K562 (cell line): Measurements from ENCODE around the gene TUBGCP6.

Experiments used
- CBX8 ChIP-seq: fragments of 200-600 bp; sonication (generic); IDR thresholded peaks from 2 replicates; pipeline ENCODE4 v1.6.1; 2012; ENCODE audit warnings: borderline replicate concordance, mixed run types, low read depth, mild to moderate bottlenecking, moderate library complexity, mixed read lengths, low read length, control low read depth, inconsistent platforms; ENCODE audit not compliant: poor library complexity, severe bottlenecking; ENCODE audit errors: extremely low read depth
- ZBTB17 ChIP-seq: fragments of 450-650 bp; formaldehyde crosslinking; IDR thresholded peaks from 2 replicates; pipeline ENCODE4 v1.4.0; 2020; ENCODE audit warnings: mild to moderate bottlenecking
- ZNF583 ChIP-seq: fragments of 250-450 bp; sonication (Bioruptor Pico); IDR thresholded peaks from 2 replicates; pipeline ENCODE4 v1.4.0; 2020
- TF ChIP-seq, protein P1 (sequence below), 2 experiments: fragments of 450-650 bp; IDR thresholded peaks; 2 replicates each; pipeline ENCODE4 v1.6.1; 2018; ENCODE audit warnings: mild to moderate bottlenecking in 2 of 2, low read depth in 1 of 2; ENCODE audit not compliant: partially characterized antibody in 2 of 2

DNA sequence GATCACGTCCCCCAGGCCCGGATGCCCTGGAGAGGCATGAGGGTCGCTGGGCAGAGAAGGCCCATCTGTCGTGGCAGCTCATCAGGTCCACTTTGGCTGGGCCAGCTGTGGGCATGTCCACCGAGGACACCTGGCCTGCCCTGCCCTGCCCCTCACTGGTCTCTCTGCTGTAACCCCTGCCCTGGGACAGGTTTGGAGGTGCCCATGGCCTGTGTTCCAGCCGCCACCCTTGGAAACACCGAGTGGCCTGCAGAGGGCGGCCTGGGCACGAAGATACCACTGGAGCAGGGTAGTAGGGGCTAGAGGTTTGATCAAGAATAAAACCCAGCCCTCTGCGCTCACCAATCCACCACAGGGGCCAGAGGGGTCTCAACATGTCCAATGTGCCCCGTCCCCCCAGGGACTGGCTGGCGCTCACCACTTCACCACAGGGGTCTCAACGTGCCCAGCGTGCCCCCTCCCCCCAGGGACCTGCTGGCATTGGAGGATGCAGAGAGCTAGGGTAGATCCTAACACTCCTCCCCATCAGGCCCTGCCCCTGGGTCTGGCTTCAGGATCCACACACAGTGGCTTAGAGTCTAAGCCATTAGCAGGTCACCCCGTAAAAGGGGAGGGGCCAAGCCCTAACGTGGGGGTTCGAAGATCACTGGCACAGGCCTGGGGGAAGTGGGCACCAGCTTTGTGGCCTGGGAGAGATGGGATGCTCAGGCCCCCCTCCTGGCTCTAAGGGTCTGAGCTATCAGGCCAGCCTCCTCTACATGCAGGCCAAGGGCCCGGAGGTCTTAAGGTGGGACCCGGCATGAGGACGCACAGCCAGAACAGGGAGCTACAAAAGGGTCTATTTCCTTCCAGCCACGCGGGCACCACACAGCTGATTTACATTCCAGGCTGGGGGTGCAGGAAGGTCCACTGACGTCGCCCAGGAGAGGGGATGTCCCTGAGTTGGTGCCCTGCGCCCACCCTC lies 7.5 kb upstream of the TUBGCP6 start:
- TF ChIP-seq ZNF583 (no peak), ZBTB17 (CRISPR knock-in tag) (no peak), CBX8 (no peak)
- TF ChIP-seq, protein P1, sequence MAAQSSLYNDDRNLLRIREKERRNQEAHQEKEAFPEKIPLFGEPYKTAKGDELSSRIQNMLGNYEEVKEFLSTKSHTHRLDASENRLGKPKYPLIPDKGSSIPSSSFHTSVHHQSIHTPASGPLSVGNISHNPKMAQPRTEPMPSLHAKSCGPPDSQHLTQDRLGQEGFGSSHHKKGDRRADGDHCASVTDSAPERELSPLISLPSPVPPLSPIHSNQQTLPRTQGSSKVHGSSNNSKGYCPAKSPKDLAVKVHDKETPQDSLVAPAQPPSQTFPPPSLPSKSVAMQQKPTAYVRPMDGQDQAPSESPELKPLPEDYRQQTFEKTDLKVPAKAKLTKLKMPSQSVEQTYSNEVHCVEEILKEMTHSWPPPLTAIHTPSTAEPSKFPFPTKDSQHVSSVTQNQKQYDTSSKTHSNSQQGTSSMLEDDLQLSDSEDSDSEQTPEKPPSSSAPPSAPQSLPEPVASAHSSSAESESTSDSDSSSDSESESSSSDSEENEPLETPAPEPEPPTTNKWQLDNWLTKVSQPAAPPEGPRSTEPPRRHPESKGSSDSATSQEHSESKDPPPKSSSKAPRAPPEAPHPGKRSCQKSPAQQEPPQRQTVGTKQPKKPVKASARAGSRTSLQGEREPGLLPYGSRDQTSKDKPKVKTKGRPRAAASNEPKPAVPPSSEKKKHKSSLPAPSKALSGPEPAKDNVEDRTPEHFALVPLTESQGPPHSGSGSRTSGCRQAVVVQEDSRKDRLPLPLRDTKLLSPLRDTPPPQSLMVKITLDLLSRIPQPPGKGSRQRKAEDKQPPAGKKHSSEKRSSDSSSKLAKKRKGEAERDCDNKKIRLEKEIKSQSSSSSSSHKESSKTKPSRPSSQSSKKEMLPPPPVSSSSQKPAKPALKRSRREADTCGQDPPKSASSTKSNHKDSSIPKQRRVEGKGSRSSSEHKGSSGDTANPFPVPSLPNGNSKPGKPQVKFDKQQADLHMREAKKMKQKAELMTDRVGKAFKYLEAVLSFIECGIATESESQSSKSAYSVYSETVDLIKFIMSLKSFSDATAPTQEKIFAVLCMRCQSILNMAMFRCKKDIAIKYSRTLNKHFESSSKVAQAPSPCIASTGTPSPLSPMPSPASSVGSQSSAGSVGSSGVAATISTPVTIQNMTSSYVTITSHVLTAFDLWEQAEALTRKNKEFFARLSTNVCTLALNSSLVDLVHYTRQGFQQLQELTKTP (IDR thresholded peaks at IDR 0.05; ENCODE audit: low read depth in 1 of 2, partially characterized antibody in 2 of 2): no peak
